Endometrial microvascular endothelial cells (primary cell): ENCODE data around the gene PDE8A. TPM values are rescaled to one million over a fixed set of nuclear protein-coding genes. Genes with fewer than 3 reads are reported as not detected.
"Not testable (repeated sequence)": the region's sequence is repeated elsewhere in the genome, so short reads cannot be mapped to it uniquely, and the experiment has no call there.

ENCODE experiments used
- in situ Hi-C: cut with HindIII; loops from 2 replicates; pipeline ENCODE4 v1.10.0; 2017; ENCODE audit warnings: low sequenced_read_pairs, low pct_unique_long_range_greater_than_20kb; ENCODE audit errors: inconsistent ontology term
- total RNA-seq: library from RNA; depleted of rRNA; stranded (reverse); fragments of >200 nt; gene quantifications from one replicate; pipeline ENCODE4 v1.2.3, GENCODE V29; 2015; ENCODE audit errors: inconsistent ontology term

Gene PDE8A
- total RNA-seq, 1 donor from 2014 or later, result 18.6 TPM

- in situ Hi-C loops, result no loop called here
Measured at GRCh38 chr15:85133709-85134108, 152.1 kb downstream of the PDE8A start.

DNA sequence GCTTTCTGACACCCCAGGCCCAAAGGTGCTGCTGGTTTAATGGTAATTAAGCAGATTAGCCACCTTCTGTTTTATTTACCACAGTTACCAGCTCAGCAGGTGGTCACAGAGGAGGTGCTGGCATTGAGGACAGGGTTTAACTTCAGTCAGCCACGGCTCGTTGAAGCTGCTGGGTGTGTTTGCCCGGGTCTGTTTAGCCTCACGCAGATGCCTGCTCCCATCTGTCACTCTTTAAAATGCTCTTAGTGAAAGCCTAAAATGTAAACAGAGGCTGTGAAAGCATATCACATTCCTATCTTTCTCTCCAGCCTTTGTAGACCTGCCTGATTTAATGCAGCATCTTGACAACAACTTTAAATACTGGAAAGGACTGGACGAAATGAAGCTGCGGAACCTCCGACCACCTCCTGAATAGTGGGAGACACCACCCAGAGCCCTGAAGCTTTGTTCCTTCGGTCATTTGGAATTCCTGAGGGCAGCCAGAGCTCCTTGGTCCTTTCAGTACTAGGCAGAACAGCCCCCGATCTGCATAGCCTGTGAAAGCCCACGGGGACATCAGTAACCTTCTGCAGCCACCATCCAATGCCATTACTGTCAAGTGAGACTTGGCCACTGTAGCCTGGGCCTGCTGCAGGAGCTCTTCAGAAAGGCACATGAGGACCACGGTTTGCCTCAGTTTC is 156.0 kb downstream of the PDE8A start:
- in situ Hi-C loops, result no loop called here

DNA sequence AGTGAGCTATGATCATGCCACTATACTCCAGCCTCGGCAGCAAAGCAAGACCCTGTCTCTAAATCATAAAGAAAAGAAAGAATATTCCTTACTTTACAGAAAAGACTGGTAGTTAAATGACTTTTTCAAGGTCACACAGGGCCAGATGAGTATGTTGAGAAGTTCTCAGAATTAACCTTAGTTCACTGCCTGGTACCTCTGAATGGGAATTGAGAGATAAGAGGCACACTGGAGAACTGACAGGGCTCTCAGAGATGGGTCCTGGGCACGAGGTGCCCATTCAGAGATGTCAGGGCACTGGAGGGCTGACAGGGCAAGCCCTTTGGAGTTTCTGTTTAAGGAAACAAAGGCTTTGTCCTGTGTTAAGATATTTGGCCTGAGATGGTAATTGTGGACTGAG is 157.7 kb downstream of the PDE8A start:
- in situ Hi-C loops, result no loop called here

GRCh38 chr15:85141726-85142125 is 160.1 kb downstream of the PDE8A start:
- in situ Hi-C loops, result no loop called here

DNA sequence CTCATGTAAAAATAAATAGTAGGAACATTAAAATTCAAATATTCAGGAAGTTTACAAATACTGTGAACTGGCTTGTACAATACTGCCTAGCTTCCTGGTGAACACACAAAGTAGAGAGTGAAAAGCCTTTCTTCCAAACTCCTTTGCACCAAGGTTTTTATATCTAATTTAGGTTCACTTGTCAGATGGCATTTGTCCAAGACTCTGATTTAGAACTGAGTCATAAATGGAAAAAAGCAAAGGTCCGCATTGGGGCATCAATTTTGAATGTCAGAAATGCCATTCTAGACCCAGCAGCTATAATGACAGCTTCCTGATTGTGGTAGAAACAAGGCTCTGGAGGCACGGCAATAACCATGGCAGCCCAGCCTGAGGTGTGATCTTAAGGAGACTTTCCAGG is 160.7 kb downstream of the PDE8A start:
- in situ Hi-C loops, result no loop called here

DNA sequence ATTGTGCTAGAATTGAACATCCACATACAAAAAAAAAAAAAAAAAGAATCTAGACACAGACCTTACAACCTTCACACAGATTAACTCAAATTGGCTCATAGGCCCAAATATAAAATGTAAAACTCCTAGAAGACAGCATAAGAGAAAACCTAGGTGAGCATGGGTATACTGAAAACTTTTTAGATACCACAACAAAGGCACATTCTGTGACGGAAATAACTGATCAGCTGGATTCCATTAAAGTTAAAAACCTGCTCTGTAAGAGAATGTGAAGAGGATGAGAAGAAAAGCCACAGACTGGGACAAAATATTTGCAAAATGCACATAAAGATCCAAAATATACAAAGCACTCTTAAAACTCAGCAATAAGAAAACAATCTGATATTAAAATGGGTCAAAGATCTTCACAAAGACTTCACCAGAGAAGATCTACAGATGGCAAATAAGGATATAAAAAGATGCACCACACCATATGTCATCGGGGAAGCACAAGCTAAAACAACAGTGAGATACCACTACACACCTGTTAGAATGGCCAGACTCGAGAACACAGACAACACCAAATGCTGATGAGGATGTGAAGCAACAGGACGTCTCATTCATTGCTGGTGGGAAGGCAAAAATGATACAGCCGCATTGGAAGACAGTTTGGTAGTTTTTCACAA is 167.9 kb downstream of the PDE8A start:
- in situ Hi-C loops, result no loop called here

DNA sequence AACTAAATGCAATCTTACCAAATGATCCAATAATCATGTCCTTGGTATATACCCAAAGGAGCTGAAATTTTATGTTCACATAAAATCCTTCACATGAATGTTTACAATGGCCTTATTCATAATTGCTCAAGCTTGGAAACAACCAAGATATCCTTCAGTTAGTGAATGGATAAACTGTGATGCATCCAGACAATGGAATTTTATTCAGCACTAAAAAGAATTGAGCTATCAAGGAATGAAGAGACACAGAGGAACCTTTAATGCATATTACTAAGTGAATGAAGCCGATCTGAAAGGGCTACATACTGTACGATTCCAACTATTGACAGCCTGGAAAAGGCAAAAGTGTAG is 168.4 kb downstream of the PDE8A start:
- in situ Hi-C loops, result no loop called here

DNA sequence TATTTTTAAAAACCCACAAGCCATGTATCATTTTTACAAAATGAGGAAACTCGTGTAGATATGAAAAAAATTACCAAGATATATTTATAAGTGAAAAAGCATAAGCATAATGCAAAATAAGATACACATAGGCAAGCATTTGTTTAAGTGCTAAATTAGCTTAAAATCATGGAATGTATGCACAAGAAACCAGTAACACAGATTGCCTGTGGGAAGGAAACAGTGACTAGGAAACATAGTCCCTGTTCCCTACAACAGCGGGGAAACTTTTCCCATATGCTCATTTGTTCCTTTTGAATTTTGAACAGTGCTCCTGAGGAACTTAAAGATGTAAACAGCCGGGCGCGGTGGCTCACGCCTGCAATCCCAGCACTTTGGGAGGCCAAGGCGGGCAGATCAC is 169.5 kb downstream of the PDE8A start:
- in situ Hi-C loops, result no loop called here

DNA sequence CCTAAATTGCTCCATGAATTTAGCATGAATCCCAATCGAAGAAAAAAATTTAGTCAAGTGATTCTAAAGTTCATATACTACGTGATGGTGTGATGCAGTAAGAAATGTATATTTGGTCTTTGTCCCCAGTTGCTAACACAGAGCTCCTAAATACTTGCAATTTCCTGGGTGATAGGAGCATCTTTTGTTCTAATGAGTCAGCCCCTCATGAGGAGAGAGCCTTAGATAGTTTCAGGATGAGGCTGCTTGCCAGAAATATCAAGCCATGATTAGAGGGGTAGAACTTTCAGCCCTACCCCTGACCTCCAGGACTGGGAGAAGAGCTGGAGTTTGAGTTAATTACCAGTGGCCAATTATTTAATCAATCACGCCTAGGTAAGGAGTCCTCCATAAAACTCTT is 170.2 kb downstream of the PDE8A start:
- in situ Hi-C loops, result no loop called here

GRCh38 chr15:85154061-85154460 is 172.4 kb downstream of the PDE8A start:
- in situ Hi-C loops, result no loop called here

GRCh38 chr15:85155360-85155759 is 173.7 kb downstream of the PDE8A start:
- in situ Hi-C loops, result no loop called here

DNA sequence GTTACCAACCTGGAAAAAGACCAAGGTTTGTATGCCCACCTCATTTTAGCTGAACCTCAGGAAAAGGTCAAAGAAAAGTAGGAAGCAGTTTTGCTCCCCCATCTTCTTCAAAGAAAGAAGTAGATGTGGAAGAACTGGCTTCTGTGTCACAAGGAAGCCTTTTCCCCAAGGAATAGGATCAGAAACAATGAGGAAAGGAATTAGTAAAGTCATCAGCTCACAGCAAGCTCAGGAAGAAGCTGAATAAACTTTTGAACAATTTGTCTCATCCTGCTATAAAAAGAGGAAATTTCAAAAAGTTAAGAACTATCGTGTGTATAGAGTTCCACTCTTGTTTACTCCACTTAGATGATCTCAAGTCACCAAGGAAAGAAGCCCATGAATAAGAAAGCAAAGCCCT is 174.2 kb downstream of the PDE8A start:
- in situ Hi-C loops, result no loop called here

DNA sequence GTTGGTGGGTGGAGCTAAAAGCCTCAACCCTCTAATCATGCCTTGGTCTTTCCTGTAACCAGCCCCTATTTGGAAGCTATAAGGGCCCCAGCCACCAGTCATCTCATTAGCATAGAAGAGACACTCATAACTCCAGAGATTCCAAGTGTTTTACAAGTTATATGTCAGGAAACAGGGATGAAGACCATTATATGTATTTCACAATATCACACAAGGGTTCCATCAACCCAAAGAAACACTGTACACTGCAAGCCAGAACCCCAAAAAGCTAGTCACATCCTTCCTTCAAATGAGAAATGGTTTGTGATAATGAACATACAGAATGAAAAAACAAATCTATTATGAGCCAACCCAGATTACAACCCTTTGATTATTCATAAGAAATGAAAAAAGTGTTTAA is 175.7 kb downstream of the PDE8A start:
- in situ Hi-C loops, result no loop called here

DNA sequence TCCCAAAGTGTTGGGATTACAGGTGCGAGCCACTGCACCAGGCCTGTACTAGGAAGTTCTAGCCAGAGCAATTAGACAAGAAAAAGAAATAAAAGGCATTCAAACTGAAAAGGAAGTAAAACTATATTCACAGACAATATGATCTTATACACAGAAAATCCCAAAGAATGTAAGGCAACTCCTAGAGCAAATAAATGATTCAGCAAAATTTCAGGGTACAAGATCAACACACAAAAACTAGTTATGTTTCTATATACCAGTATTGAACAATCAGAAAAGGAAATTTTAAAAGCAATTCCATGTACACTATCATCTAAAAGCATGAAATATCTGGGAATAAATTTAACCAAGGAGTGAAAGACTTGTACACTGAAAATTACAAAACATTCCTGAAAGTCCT is 180.6 kb downstream of the PDE8A start:
- in situ Hi-C loops, result no loop called here

- in situ Hi-C loops, result no loop called here
Measured at GRCh38 chr15:85164841-85165466, 183.3 kb downstream of the PDE8A start.

DNA sequence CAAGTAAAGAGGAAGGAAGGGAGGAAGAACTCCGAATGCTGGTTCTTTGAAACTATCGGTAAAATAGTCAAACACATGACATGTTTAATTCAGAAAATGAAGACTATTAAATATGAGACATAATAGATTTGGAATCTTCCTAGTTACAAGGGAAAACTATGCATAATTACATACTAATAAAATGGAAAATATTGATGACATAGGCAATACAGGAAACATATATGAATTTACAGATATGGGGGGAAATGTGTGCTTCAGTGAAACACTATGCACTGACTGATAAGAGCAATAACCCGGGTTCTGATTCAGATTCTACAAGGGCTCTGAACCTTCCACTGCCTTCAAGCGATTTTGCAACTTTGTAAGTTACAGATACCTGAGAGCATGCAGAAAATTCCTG is 185.9 kb downstream of the PDE8A start:
- in situ Hi-C loops, result no loop called here

DNA sequence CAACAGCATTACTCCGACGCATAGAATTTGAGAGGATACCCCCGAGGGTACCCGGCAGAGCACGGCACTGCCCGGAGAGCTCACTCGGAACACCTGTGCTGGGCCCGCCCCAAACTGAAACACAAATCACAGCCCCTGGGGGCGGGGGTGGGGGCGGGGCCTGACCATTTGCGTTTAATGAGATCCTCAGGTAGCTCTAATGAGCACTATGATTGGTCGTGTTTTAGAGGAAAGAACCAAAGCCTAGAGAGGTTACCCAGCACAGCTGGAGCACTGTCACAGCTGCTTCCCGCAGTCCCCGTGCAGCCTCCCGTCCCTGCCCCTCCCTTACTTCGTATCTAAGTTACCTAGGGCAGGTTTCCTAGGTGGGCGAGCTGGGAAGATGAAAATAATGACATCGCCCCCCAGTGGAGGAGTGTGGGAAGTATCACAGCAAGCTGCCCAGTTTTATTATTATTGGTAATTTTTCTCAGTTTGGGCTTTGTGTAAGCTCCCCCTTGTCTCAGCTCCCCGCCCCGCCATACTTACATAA is 187.1 kb downstream of the PDE8A start:
- in situ Hi-C loops, result no loop called here

- in situ Hi-C loops, result no loop called here
Measured at GRCh38 chr15:85171736-85172135, 190.1 kb downstream of the PDE8A start.

GRCh38 chr15:85172846-85173490 is 191.3 kb downstream of the PDE8A start:
- in situ Hi-C loops, result no loop called here

- in situ Hi-C loops, result not testable (repeated sequence)
Measured at GRCh38 chr15:85173630-85174029, 192.0 kb downstream of the PDE8A start.
